ENCODE results near the gene BANF1.

BANF1 gene

GRCh38 chr11:65982824-65983588 is 19.3 kb upstream of the BANF1 start:
- Histone ChIP-seq H3K4me2 (ENCODE audit: low read length) (no peak overlapping the region), H3K27ac (ENCODE audit: low read depth, low read length) (no peak overlapping the region), H3K9me2 (replicated peaks; ENCODE audit: control insufficient read depth, low read length) (no peaks in the 10 kb centered on the region), H4K20me1 (ENCODE audit: control insufficient read depth, insufficient read depth, low read depth, low read length) (no peaks in the 10 kb centered on the region), H3F3A (ENCODE audit: control insufficient read depth, insufficient read depth) (0 out of 2 replicates have a peak, but pooled peaks cover 2% of the 10 kb centered on the region), H3K27me3 (ENCODE audit: control insufficient read depth, low read length) (no peaks in the 10 kb centered on the region), H3K79me2 (ENCODE audit: control insufficient read depth, low read length) (no peaks in the 10 kb centered on the region), H3K4me3 (ENCODE audit: low read length) (no peak overlapping the region), H3K36me3 (ENCODE audit: control insufficient read depth, low read length) (peaks cover 12% of the 10 kb centered on the region; the same call in 1 of the 2 replicates), H3K4me1 (ENCODE audit: control insufficient read depth, low read length) (no peaks in the 10 kb centered on the region), H3K9me3 (ENCODE audit: control insufficient read depth, insufficient read depth, low read length) (no peaks in the 10 kb centered on the region)
- TF ChIP-seq EZH2phosphoT487 (IDR thresholded peaks at IDR 0.05; ENCODE audit: borderline replicate concordance, low read length) (no peak), CTCF (IDR thresholded peaks at IDR 0.05; ENCODE audit: low read depth, low read length, poor library complexity, severe bottlenecking) (no peak)

- Histone ChIP-seq H3K9me2 (replicated peaks; ENCODE audit: control insufficient read depth, low read length) (no peaks in the 10 kb centered on the region), H3K4me1 (ENCODE audit: control insufficient read depth, low read length) (no peaks in the 10 kb centered on the region), H3K36me3 (ENCODE audit: control insufficient read depth, low read length) (peaks cover 10% of the 10 kb centered on the region; the same call in 1 of the 2 replicates), H3K79me2 (ENCODE audit: control insufficient read depth, low read length) (no peaks in the 10 kb centered on the region), H3K27ac (ENCODE audit: low read depth, low read length) (no peak overlapping the region), H3K27me3 (ENCODE audit: control insufficient read depth, low read length) (no peaks in the 10 kb centered on the region), H3K4me2 (ENCODE audit: low read length) (no peak overlapping the region), H3K9me3 (ENCODE audit: control insufficient read depth, insufficient read depth, low read length) (no peaks in the 10 kb centered on the region), H4K20me1 (ENCODE audit: control insufficient read depth, insufficient read depth, low read depth, low read length) (no peaks in the 10 kb centered on the region), H3K4me3 (ENCODE audit: low read length) (no peak overlapping the region), H3F3A (ENCODE audit: control insufficient read depth, insufficient read depth) (0 out of 2 replicates have a peak, but pooled peaks cover 2% of the 10 kb centered on the region)
- TF ChIP-seq EZH2phosphoT487 (IDR thresholded peaks at IDR 0.05; ENCODE audit: borderline replicate concordance, low read length) (no peak), CTCF (IDR thresholded peaks at IDR 0.05; ENCODE audit: low read depth, low read length, poor library complexity, severe bottlenecking) (no peak)
Observed at GRCh38 chr11:65983589-65983987, 18.7 kb upstream of the BANF1 start.

- Histone ChIP-seq H3K4me1 (ENCODE audit: control insufficient read depth, low read length) (0 out of 2 replicates have a peak, but pooled peaks cover 2% of the 10 kb centered on the region), H3K27me3 (ENCODE audit: control insufficient read depth, low read length) (no peaks in the 10 kb centered on the region), H3K9me2 (replicated peaks; ENCODE audit: control insufficient read depth, low read length) (no peaks in the 10 kb centered on the region), H3F3A (ENCODE audit: control insufficient read depth, insufficient read depth) (peaks cover 9% of the 10 kb centered on the region; the same call in 1 of the 2 replicates), H3K36me3 (ENCODE audit: control insufficient read depth, low read length) (peaks cover 17% of the 10 kb centered on the region), H3K4me2 (ENCODE audit: low read length) (no peak overlapping the region), H3K9me3 (ENCODE audit: control insufficient read depth, insufficient read depth, low read length) (no peaks in the 10 kb centered on the region), H3K4me3 (ENCODE audit: low read length) (no peak overlapping the region), H4K20me1 (ENCODE audit: control insufficient read depth, insufficient read depth, low read depth, low read length) (no peaks in the 10 kb centered on the region), H3K79me2 (ENCODE audit: control insufficient read depth, low read length) (no peaks in the 10 kb centered on the region), H3K27ac (ENCODE audit: low read depth, low read length) (no peak overlapping the region)
- no peak for TF ChIP-seq EZH2phosphoT487 (IDR thresholded peaks at IDR 0.05; ENCODE audit: borderline replicate concordance, low read length)
- TF ChIP-seq CTCF (IDR thresholded peaks at IDR 0.05; ENCODE audit: low read depth, low read length, poor library complexity, severe bottlenecking) = no peak
Observed at GRCh38 chr11:65987336-65987735, 15.0 kb upstream of the BANF1 start.
